Activated T-cell treated with anti-CD3 and anti-CD28 coated beads, Interleukin-2, amount 50 U/mL, for 4 hours (primary cell): Measurements from ENCODE around the gene ENTPD8. TPM values are rescaled to one million over a fixed set of nuclear protein-coding genes. Genes with fewer than 3 reads are reported as not detected.
A peak's percentile ranks its signal among the peaks of the same experiment; 100 is the strongest.

Experiments
- ATAC-seq, 2 donors: fragments of 200-7000 bp; cut with Tn5 transposase; one replicate each; pipeline ENCODE4 v1.10.0; 2021
- DNase-seq: peaks from one replicate; pipeline ENCODE4 v3.0.0-alpha.2; 2020
- H3K27me3 Mint-ChIP-seq: one replicate; pipeline ENCODE4 v1.8.0; 2021; ENCODE audit warnings: low read depth, mixed read lengths
- H3K36me3 Mint-ChIP-seq: one replicate; pipeline ENCODE4 v1.8.0; 2022; ENCODE audit warnings: mixed read lengths; ENCODE audit not compliant: insufficient read depth
- H3K4me1 Mint-ChIP-seq: one replicate; pipeline ENCODE4 v1.8.0; 2021; ENCODE audit warnings: low read depth, mixed read lengths
- H3K4me3 Mint-ChIP-seq: one replicate; pipeline ENCODE4 v1.8.0; 2021; ENCODE audit warnings: mild to moderate bottlenecking, moderate library complexity, mixed read lengths
- H3K9me3 Mint-ChIP-seq: one replicate; pipeline ENCODE4 v1.8.0; 2021; ENCODE audit warnings: mixed read lengths
- total RNA-seq, 3 donors: library from RNA; stranded (reverse); gene quantifications; one replicate each; pipeline ENCODE4 v1.2.1, GENCODE V29; 2021

The ENTPD8 gene
- total RNA-seq, 3 donors from 2014 or later = not detected

- Mint-ChIP-seq H3K36me3 (no peaks in the 10 kb centered on the region), H3K9me3 (no peaks in the 10 kb centered on the region), H3K27me3 (no peaks in the 10 kb centered on the region), H3K4me1 (peaks cover 25% of the 10 kb centered on the region), H3K4me3 (no peak overlapping the region)
- DNase-seq (no peak), ATAC-seq (no peak)
Observed at GRCh38 chr9:137464291-137464999, 23.3 kb upstream of the ENTPD8 start.

DNA sequence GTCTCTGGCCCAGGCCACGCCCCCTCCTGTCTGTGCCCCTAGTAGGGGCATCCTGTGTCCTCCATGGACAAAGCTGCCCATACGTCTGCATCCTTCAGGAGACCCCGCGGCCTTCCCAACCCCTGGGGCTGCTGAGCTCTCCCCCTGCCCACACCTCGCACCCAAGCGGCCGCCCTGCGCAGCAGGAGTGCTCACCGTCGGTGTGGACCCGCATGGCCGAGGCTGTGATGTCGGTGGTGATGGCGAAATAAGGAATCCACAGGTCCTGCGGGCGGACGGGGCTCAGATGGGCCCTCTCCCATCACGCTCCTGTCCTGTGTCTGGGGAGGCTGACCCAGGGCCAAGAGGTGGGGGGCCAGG, 22.8 kb upstream of the ENTPD8 start:
- Mint-ChIP-seq H3K9me3 (no peaks in the 10 kb centered on the region), H3K4me1 (peaks cover 26% of the 10 kb centered on the region), H3K36me3 (no peaks in the 10 kb centered on the region), H3K27me3 (no peaks in the 10 kb centered on the region), H3K4me3 (no peak overlapping the region)
- ATAC-seq (no peak), DNase-seq (no peak)

DNA sequence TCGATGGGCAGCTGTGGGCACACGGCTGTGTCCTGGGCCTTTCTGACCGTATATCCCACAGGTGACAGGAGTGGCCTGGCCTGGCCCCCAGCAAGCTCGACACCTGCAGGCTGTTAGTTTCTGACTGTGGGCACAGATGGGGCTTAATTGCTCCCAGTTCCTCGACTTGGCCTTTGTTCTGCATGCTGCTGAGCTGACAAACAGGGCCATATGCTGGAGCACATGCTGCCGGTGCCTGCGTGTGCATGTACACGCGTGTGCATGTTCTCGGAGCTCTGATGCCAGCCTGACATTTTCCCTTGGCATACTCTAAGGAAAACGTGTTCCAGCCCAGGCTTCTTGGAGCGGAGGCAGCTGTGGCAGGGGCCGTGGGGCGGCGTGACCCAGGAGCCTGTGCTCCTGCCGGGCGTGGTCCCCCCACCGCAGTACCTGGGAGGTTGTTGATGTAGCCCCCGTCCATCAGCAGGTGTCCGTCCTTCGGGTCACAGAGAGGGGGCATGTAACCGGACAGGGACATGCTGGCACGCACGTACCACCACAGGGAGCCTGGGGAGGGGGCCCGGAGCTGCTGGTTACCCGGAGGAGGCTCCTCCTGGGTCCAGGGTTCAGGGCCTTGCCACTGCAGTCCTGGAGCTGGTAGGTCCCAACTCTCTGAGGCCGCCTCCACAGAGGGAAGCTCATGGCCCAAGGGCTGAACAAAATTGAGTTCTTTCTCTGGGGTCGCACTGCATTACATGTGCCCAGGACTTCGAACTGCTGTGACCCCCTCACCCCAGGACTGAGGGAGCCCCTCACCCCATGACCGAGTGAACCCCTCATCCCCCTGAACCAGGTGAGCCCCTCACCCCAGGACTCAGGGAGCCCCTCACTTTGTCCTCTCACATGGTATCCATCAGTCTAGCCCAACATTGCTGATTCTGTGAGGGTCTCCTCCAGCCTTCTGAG, 22.1 kb upstream of the ENTPD8 start:
- DNase-seq (no peak), ATAC-seq (no peak)
- Mint-ChIP-seq H3K4me3 (peak overlapping the region; percentile 55), H3K36me3 (no peaks in the 10 kb centered on the region), H3K9me3 (no peaks in the 10 kb centered on the region), H3K4me1 (peaks cover 26% of the 10 kb centered on the region), H3K27me3 (no peaks in the 10 kb centered on the region)

- ATAC-seq (no peak), DNase-seq (no peak)
- peaks cover 26% of the 10 kb centered on the region for H3K4me1 Mint-ChIP-seq
- no peaks in the 10 kb centered on the region for H3K36me3 Mint-ChIP-seq
- H3K27me3 Mint-ChIP-seq = no peaks in the 10 kb centered on the region
- no peaks in the 10 kb centered on the region for H3K9me3 Mint-ChIP-seq
- H3K4me3 Mint-ChIP-seq = peak overlapping the region; percentile 66
Observed at GRCh38 chr9:137462396-137462985, 21.3 kb upstream of the ENTPD8 start.

DNA sequence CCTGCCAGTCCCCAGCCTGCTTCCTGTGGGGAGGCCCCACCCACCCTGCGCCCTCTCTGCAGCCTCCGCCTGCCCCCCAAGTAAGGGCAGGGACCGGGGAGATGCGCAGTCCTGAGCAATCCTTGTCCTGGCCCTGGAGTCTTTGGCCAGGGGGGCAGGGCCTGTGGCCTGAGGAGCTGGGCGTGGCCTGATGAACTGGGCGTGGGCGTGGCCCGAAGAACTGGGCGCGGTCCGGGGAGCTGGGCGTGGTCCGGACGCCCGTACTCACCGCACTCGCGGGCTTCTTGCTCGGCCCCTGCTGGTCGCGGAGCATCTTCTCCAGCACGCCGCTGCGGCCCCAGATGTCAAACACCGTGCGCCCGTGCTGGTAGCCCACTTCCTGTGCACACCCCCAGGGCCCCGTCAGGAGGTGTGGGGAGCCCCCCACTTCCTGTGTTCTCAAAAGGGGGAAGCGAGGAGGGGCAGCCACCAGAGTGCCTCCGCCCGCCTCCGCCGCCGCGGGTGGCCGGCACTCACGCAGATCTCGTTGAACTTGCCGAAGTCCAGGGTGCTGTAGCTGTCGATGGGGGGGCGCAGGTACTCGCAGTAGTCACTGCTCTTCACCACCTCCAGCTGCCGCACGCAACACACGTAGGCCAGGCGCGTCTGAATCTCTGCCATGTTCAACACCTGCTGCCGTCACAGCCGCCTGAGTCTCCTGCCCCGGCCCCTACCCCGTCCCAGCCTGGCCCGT, 20.7 kb upstream of the ENTPD8 start:
- Mint-ChIP-seq H3K4me1 (peaks cover 30% of the 10 kb centered on the region), H3K4me3 (peak overlapping the region; percentile 66), H3K36me3 (no peaks in the 10 kb centered on the region), H3K9me3 (no peaks in the 10 kb centered on the region), H3K27me3 (no peaks in the 10 kb centered on the region)
- ATAC-seq (peak; percentile 58 to 62), DNase-seq (peak; percentile 60)

DNA sequence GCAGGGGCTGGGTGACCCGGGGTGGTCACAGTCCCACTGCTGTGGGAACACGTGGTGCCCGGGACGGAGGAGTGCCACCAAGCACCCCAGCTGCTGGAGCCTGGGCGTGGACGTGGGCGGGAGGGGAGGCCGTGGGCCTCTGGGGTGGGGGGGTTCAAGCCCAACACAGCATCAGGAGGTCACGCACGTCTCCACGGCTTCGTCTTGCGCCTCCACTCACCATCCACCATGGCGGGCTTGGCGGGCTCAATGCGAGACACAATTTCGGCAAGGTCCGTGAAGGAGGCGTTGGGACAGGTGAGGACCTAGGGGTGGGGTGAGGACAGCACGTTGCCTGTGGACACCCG, 20.1 kb upstream of the ENTPD8 start:
- ATAC-seq = no peak
- DNase-seq = no peak
- no peaks in the 10 kb centered on the region for H3K36me3 Mint-ChIP-seq
- no peak overlapping the region for H3K4me3 Mint-ChIP-seq
- no peaks in the 10 kb centered on the region for H3K9me3 Mint-ChIP-seq
- peaks cover 34% of the 10 kb centered on the region for H3K4me1 Mint-ChIP-seq
- H3K27me3 Mint-ChIP-seq = no peaks in the 10 kb centered on the region

- DNase-seq = no peak
- H3K9me3 Mint-ChIP-seq = no peaks in the 10 kb centered on the region
- no peaks in the 10 kb centered on the region for H3K27me3 Mint-ChIP-seq
- H3K36me3 Mint-ChIP-seq = peaks cover 3% of the 10 kb centered on the region
- no peak for ATAC-seq
- H3K4me3 Mint-ChIP-seq = no peak overlapping the region
- peaks cover 38% of the 10 kb centered on the region for H3K4me1 Mint-ChIP-seq
Observed at GRCh38 chr9:137460363-137461315, 19.5 kb upstream of the ENTPD8 start.

DNA sequence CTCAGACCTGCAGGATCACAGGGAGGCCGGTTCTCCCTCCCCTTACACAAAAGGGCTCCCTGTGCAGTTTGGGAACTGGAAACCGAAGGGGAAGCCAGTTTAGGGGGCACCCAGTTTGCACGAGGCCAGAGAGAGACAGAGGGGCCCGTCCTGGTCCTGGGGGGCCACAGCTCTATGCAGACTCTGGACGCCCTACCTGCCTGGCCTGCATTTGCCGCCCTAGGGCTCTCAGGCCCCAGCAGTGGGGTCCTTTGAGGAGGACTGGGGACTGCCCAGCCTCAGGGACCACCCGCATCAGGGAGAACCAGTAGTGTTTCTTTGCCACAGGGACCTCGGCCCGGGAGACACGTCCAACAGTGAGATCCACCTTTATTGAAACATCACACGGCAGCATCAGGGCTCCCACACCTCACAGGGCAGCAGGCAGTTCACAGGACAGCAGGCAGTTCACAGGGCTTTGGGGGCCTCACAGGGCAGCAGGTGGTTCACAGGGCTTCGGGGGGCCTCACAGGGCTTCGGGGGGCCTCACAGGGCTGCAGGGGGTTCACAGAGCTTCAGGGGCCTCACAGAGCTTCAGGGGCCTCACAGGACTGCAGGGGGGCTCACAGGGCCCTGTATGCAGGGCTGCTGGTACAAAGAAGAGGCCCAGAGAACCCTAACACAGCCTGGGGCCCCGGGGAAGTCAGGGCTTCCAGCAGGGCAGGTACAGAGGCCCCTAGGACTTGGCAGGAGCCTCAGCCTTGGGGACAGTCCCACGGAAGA, 18.6 kb upstream of the ENTPD8 start:
- ATAC-seq (no peak), DNase-seq (no peak)
- H3K27me3 Mint-ChIP-seq = no peaks in the 10 kb centered on the region
- H3K36me3 Mint-ChIP-seq = peaks cover 3% of the 10 kb centered on the region
- peaks cover 45% of the 10 kb centered on the region for H3K4me1 Mint-ChIP-seq
- H3K9me3 Mint-ChIP-seq = no peaks in the 10 kb centered on the region
- H3K4me3 Mint-ChIP-seq = peak overlapping the region; percentile 59

DNA sequence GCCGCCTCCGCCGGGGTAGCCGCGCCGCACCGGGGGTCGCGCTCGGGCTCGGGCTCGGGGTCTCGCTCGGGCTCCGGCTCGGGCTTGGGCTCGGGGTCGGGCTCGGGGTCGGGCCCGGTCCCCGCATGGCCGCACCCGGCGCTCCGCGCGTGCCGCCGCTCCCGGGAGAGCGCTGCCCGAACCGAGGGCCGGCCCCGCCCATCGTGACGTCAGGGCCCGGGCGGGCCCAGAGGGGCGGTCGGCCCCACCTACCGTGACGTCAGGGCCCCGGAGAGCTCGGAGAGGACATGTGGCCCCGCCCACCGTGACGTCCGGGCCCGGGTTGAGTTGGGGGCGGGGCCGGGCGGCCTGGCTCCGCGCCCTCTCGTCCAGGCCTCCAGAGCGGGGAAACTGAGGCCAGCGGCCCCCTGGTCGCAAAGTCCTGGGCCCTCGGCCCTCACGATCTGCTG, 18.0 kb upstream of the ENTPD8 start, which contains the start of gene NSMF:
Gene NSMF, minus strand, starts transcription at position 183 of the 449 bp plus-strand sequence. CDS start 232 bp downstream, outside the sequence.
- peaks cover 3% of the 10 kb centered on the region for H3K36me3 Mint-ChIP-seq

GRCh38 chr9:137458194-137459151, 17.3 kb upstream of the ENTPD8 start:
- H3K4me1 Mint-ChIP-seq = peaks cover 54% of the 10 kb centered on the region
- peak; percentile 5 for DNase-seq

More for the DNA sequence above, 18.0 kb upstream of the ENTPD8 start, which contains the start of gene NSMF:
- Mint-ChIP-seq H3K9me3 (no peaks in the 10 kb centered on the region), H3K27me3 (no peaks in the 10 kb centered on the region), H3K4me3 (peak within 1 kb of the TSS; percentile 59), H3K4me1 (peaks cover 50% of the 10 kb centered on the region)
- DNase-seq (peak; percentile 96), ATAC-seq (peak; percentile 82 to 85)

GRCh38 chr9:137457406-137458193, 16.4 kb upstream of the ENTPD8 start:
- DNase-seq (peak; percentile 4), ATAC-seq (no peak)
- Mint-ChIP-seq H3K4me1 (peaks cover 50% of the 10 kb centered on the region), H3K36me3 (peaks cover 3% of the 10 kb centered on the region), H3K27me3 (no peaks in the 10 kb centered on the region), H3K4me3 (peak overlapping the region; percentile 62), H3K9me3 (no peaks in the 10 kb centered on the region)

More at GRCh38 chr9:137458194-137459151, 17.3 kb upstream of the ENTPD8 start:
- Mint-ChIP-seq H3K36me3 (peaks cover 3% of the 10 kb centered on the region), H3K4me3 (peak overlapping the region; percentile 29), H3K9me3 (no peaks in the 10 kb centered on the region), H3K27me3 (no peaks in the 10 kb centered on the region)
- ATAC-seq = peak; percentile 19 to 26
